GM10266 (cell line): ENCODE results near the gene SUCLG2.

ENCODE experiments used
- DNase-seq: peaks from one replicate; pipeline ENCODE4 v3.0.0; 2012; ENCODE audit errors: extremely low spot score
- CTCF ChIP-seq: IDR thresholded peaks from 2 replicates; pipeline ENCODE4 v1.5.1; 2012; ENCODE audit warnings: mild to moderate bottlenecking, low read depth; ENCODE audit not compliant: control insufficient read depth, insufficient read depth; ENCODE audit errors: missing control alignments

SUCLG2 gene

GRCh38 chr3:67517781-67518180 is 136.6 kb downstream of the SUCLG2 start:
- no peak for TF ChIP-seq CTCF
- no peak for DNase-seq

GRCh38 chr3:67516496-67516895 is 137.9 kb downstream of the SUCLG2 start:
- DNase-seq, result no peak
- no peak for TF ChIP-seq CTCF

- no peak for DNase-seq
Measured at GRCh38 chr3:67515778-67516177, 138.6 kb downstream of the SUCLG2 start.

GRCh38 chr3:67509471-67510075 is 144.8 kb downstream of the SUCLG2 start:
- TF ChIP-seq CTCF, result no peak
- DNase-seq, result no peak

More at GRCh38 chr3:67515778-67516177, 138.6 kb downstream of the SUCLG2 start:
- TF ChIP-seq CTCF, result no peak

- TF ChIP-seq CTCF, result no peak
- no peak for DNase-seq
Measured at GRCh38 chr3:67507584-67507983, 146.8 kb downstream of the SUCLG2 start.

GRCh38 chr3:67500709-67501108 is 153.7 kb downstream of the SUCLG2 start:
- DNase-seq, result no peak
- no peak for TF ChIP-seq CTCF

- TF ChIP-seq CTCF, result no peak
- DNase-seq, result no peak
Measured at GRCh38 chr3:67497746-67498145, 156.7 kb downstream of the SUCLG2 start.
